ENCODE results near the gene PLEKHG1. TPM values are rescaled to one million over a fixed set of nuclear protein-coding genes. Genes with fewer than 3 reads are reported as not detected.
A peak's percentile ranks its signal among the peaks of the same experiment; 100 is the strongest.

Gene PLEKHG1
- total and polyA plus RNA-seq, 2 of the 13 experiments (the other 11 are each of a cell fraction or from before 2014, with no cell fraction given) = 0.03 to 0.04 TPM

DNA sequence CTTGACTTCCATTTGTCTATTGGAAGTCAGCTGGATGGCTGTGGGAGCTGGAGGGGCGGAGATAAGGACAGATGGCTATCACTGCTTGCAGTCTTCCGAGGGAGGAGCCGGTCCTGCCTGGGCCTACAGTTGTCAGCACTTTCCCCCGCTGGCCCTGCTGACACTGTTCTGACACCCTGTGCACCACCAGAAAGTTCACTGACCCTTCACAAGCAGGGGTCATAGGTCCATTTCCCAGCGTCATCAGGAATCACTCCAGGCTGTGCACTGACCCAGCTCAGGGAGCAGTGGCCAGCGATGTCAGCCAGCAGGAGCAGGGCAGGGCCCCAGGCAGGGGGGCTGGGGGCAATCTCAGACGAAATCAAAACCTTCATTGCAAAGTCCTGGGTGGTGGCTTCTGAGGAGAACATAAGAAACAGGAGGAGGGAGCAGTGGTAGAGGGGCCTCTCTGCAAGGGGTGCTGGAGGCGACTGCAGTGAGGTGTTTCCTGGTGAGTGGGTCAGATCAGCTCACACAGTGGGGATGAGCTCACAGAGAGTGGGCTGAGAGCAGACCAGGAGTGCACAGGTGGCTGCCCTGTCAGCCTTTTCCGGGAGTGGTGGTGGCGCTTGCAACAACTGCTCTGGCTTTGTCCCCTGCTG, 26.5 kb upstream of the PLEKHG1 start (continued):
- TF ChIP-seq MNT (IDR thresholded peaks at IDR 0.05) (no peak), THAP9 (CRISPR knock-in tag; IDR thresholded peaks at IDR 0.05; ENCODE audit: borderline replicate concordance) (0 out of 2 replicates have a peak, but pooled peaks have one; percentile 21), FOXK1 (CRISPR knock-in tag; IDR thresholded peaks at IDR 0.05; ENCODE audit: borderline replicate concordance, low read depth) (no peak), GLMP (CRISPR knock-in tag; IDR thresholded peaks at IDR 0.05; ENCODE audit: borderline replicate concordance) (no peak), ZBTB8A (CRISPR knock-in tag; IDR thresholded peaks at IDR 0.05; ENCODE audit: borderline replicate concordance, low read depth) (no peak), ZNF770 (CRISPR knock-in tag; IDR thresholded peaks at IDR 0.05) (no peak), IRF2 (CRISPR knock-in tag; IDR thresholded peaks at IDR 0.05) (no peak), KDM4B (CRISPR knock-in tag; IDR thresholded peaks at IDR 0.05) (no peak)
- TF ChIP-seq, protein P1, sequence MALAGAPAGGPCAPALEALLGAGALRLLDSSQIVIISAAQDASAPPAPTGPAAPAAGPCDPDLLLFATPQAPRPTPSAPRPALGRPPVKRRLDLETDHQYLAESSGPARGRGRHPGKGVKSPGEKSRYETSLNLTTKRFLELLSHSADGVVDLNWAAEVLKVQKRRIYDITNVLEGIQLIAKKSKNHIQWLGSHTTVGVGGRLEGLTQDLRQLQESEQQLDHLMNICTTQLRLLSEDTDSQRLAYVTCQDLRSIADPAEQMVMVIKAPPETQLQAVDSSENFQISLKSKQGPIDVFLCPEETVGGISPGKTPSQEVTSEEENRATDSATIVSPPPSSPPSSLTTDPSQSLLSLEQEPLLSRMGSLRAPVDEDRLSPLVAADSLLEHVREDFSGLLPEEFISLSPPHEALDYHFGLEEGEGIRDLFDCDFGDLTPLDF (CRISPR knock-in tag; IDR thresholded peaks at IDR 0.05) = no peak
- TF ChIP-seq, protein P2, sequence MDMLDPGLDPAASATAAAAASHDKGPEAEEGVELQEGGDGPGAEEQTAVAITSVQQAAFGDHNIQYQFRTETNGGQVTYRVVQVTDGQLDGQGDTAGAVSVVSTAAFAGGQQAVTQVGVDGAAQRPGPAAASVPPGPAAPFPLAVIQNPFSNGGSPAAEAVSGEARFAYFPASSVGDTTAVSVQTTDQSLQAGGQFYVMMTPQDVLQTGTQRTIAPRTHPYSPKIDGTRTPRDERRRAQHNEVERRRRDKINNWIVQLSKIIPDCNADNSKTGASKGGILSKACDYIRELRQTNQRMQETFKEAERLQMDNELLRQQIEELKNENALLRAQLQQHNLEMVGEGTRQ (IDR thresholded peaks at IDR 0.05; ENCODE audit: low read depth, low read length) = no peak
- TF ChIP-seq, protein P2 (CRISPR knock-in tag; IDR thresholded peaks at IDR 0.05; ENCODE audit: borderline replicate concordance) = no peak
- TF ChIP-seq, protein P3, sequence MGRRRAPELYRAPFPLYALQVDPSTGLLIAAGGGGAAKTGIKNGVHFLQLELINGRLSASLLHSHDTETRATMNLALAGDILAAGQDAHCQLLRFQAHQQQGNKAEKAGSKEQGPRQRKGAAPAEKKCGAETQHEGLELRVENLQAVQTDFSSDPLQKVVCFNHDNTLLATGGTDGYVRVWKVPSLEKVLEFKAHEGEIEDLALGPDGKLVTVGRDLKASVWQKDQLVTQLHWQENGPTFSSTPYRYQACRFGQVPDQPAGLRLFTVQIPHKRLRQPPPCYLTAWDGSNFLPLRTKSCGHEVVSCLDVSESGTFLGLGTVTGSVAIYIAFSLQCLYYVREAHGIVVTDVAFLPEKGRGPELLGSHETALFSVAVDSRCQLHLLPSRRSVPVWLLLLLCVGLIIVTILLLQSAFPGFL (CRISPR knock-in tag; IDR thresholded peaks at IDR 0.05) = no peak

All from HepG2 (cell line).